Ovary (tissue), 9 donors: ENCODE data around the gene SLAMF1. TPM values are rescaled to one million over a fixed set of nuclear protein-coding genes. Genes with fewer than 3 reads are reported as not detected.

ENCODE experiments used
- DNase-seq, 5 donors: peaks; one replicate each; pipeline ENCODE4 v3.0.0-alpha.2; 2019 to 2020
- H3K27ac ChIP-seq, 2 donors: fragments of 200-600 bp; one replicate each; pipeline versions ENCODE4 v1.5.1 to v1.8.0; 2019 to 2022
- H3K27me3 ChIP-seq: fragments of 200-600 bp; one replicate; pipeline ENCODE4 v1.8.0; 2022
- H3K36me3 ChIP-seq: fragments of 200-600 bp; sonication (generic); one replicate; pipeline ENCODE4 v1.5.1; 2019
- H3K4me1 ChIP-seq: one replicate; pipeline ENCODE4 v1.8.1; 2013; ENCODE audit warnings: mild to moderate bottlenecking, moderate library complexity; ENCODE audit not compliant: insufficient read depth
- H3K4me3 ChIP-seq: fragments of 200-600 bp; sonication (generic); one replicate; pipeline ENCODE4 v1.5.1; 2017
- H3K9me3 ChIP-seq, 2 donors: fragments of 200-600 bp in 1 of 2; sonication (generic) in 1 of 2; one replicate each; pipeline versions ENCODE4 v1.5.1 to v1.8.1; 2013 to 2019; ENCODE audit warnings: mild to moderate bottlenecking in 1 of 2, moderate library complexity in 1 of 2
- EP300 ChIP-seq: sonication (generic); formaldehyde crosslinking; IDR thresholded peaks from one replicate; pipeline ENCODE4 v1.6.1; 2017; ENCODE audit warnings: antibody characterized with exemption
- POLR2A ChIP-seq: fragments of 450-650 bp; IDR thresholded peaks from one replicate; pipeline ENCODE4 v1.6.1; 2017; ENCODE audit warnings: antibody characterized with exemption, mild to moderate bottlenecking, moderate library complexity
- WGBS, 3 donors: extraction: QIAGEN DNeasy Blood & Tissue Kit in 1 of 3; methylation state at CpG; one replicate each; pipeline versions ENCODE4 v1.1.5 to v1.1.7; 2013 to 2017; 5-methylcytosine and 5-hydroxymethylcytosine counted together
- intact Hi-C, 4 donors: fragments of 100-400 bp; cut with DNase I; formaldehyde crosslinking; loops; one replicate each; pipeline versions ENCODE4 v1.11.0 to v1.15.1; 2022 to 2023
- polyA plus RNA-seq, 2 donors: library from polyadenylated mRNA; stranded (reverse); fragments of 200-250 nt in 1 of 2; fragments of 350-450 nt in 1 of 2; fragmentation: Illumina TruSeq in 1 of 2; extraction: RNeasy Lipid Tissue Mini Kit (QIAGEN cat#74804) in 1 of 2; gene quantifications; one replicate each; pipeline ENCODE4 v1.2.3, GENCODE V29; 2013 to 2014
- total RNA-seq, 7 donors: library from RNA; depleted of rRNA in 2 of 7; stranded (reverse); fragments of >200 nt in 2 of 7; fragmentation: NEBNext Ultra II Directional in 3 of 7; extraction: Animal tissue kit (Norgen Biotek cat#: 25700) in 3 of 7; gene quantifications; one replicate each; pipeline versions ENCODE4 v1.1.0 to v1.2.4, GENCODE V29; 2016 to 2023
- TF ChIP-seq, protein P1 (sequence below), 3 donors: fragments of 450-650 bp in 2 of 3; fragments of 200-600 bp in 1 of 3; IDR thresholded peaks; one replicate each; pipeline versions ENCODE4 v1.5.1 to v1.8.0; 2016 to 2022; ENCODE audit warnings: antibody characterized with exemption in 3 of 3, mild to moderate bottlenecking in 1 of 3
- donor health status: DM: no; HTN: no; CAD: no; lungs with moderate emphysema.
- donor health status: DM: no; HTN: no; CAD: no.
- donor health status: Bipolar disorder and iron deficiency.
- donor health status: DM: yes; HTN: yes; CAD: no.
- donor health status: DM: no; HTN: no; CAD: no.
- donor health status: DM: yes; HTN: yes; CAD: no.

SLAMF1 gene
- total and polyA plus RNA-seq, 9 donors, result 0.15 to 0.68 (median 0.27) TPM; not detected in 3

DNA sequence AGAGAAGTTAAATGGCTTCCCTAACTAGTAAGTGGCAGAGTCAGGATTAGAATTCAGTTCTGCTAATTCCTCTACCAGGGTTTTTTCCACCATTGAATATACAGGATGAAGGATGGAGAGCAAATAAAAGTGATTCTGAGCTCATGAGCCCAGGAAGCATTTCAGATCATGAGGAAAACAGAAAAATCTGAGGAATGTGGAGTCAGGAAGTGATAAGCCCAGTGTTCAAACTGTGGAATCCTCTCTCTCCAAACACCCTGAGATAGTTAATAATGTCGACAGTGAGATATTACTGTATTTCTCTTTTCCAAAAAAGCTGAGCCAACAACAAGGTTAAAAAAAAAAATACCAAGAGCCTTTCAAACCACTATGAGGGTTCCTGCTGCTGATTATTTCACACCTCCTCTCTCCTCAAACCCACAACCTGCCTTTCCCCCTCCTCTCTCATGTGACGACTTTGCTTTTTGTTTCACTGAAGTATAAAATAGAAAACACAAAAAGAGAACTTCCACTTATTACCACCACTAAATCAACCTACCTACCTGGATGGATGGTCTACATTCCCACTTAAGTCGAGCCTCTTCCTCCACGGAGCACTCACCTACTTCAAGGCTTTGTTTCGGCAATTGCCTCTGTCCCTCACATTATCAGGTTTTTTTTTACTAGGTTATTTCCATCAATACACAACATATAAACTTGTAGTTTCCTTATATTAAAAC lies 8.9 kb downstream of the SLAMF1 start:
- H3K36me3 ChIP-seq, result no peaks in the 10 kb centered on the region
- WGBS, 3 donors, result 42 to 50% (median 47%) methylated on average over 5 of the region's 5 CpGs
- no peaks in the 10 kb centered on the region for H3K9me3 ChIP-seq
- no peak for TF ChIP-seq POLR2A
- TF ChIP-seq EP300, result no peak
- TF ChIP-seq, protein P1, sequence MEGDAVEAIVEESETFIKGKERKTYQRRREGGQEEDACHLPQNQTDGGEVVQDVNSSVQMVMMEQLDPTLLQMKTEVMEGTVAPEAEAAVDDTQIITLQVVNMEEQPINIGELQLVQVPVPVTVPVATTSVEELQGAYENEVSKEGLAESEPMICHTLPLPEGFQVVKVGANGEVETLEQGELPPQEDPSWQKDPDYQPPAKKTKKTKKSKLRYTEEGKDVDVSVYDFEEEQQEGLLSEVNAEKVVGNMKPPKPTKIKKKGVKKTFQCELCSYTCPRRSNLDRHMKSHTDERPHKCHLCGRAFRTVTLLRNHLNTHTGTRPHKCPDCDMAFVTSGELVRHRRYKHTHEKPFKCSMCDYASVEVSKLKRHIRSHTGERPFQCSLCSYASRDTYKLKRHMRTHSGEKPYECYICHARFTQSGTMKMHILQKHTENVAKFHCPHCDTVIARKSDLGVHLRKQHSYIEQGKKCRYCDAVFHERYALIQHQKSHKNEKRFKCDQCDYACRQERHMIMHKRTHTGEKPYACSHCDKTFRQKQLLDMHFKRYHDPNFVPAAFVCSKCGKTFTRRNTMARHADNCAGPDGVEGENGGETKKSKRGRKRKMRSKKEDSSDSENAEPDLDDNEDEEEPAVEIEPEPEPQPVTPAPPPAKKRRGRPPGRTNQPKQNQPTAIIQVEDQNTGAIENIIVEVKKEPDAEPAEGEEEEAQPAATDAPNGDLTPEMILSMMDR (IDR thresholded peaks at IDR 0.05), result no peak
- no peaks in the 10 kb centered on the region for H3K27me3 ChIP-seq
- H3K27ac ChIP-seq, result no peak overlapping the region
- no peaks in the 10 kb centered on the region for H3K4me1 ChIP-seq
- DNase-seq, result no peak
- no peak overlapping the region for H3K4me3 ChIP-seq
- intact Hi-C loops, result no loop called here

DNA sequence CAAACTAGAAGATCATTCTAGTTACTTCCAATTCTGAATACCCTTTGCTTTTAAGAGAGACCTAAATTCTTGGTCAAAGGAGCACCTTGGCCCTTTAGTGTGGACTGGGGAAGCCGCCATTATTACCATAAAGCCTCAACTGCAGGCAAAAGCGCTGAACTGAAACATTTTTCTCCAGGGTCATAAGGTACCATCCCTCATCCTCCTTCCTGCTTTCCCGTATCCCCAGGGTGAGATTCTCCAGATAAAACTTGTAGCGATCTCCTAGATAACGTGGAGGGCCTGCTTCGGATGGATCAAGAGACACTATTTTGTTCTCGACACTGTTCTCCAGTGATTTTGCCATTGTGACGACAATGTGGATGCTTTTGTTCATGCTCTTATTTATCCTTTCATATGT lies 9.8 kb downstream of the SLAMF1 start:
- Histone ChIP-seq H3K36me3 (no peaks in the 10 kb centered on the region), H3K9me3 (no peaks in the 10 kb centered on the region), H3K27me3 (no peaks in the 10 kb centered on the region), H3K4me3 (no peak overlapping the region), H3K27ac (no peak overlapping the region), H3K4me1 (no peaks in the 10 kb centered on the region)
- TF ChIP-seq POLR2A (no peak), EP300 (no peak)
- TF ChIP-seq, protein P1 (IDR thresholded peaks at IDR 0.05), result no peak
- no peak for DNase-seq
- intact Hi-C loops, result no loop called here
- WGBS, 3 donors, result 94 to 97% (median 94%) methylated on average over 8 of the region's 8 CpGs

DNA sequence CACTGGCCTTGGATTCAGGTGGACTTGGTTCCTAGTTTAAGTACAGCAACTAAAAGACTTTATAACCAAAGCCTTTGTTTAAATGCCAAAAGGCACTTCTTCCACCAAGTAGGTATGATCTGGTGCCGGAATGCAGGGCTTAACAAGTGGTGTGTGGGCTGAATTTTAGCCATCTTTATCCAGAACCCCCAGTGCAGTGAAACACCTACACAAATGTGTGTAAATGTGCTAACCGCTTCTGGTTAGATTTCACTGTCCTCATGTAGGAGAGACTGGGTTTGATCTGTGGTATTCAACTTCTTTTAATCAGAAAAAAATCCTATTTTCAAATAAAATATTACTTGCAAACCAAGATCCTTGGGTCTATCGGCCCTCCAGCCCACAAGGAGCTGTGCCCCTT lies 10.3 kb downstream of the SLAMF1 start:
- WGBS, 3 donors, result 95 to 98% (median 97%) methylated on average over 3 of the region's 3 CpGs
- DNase-seq, result no peak

DNA sequence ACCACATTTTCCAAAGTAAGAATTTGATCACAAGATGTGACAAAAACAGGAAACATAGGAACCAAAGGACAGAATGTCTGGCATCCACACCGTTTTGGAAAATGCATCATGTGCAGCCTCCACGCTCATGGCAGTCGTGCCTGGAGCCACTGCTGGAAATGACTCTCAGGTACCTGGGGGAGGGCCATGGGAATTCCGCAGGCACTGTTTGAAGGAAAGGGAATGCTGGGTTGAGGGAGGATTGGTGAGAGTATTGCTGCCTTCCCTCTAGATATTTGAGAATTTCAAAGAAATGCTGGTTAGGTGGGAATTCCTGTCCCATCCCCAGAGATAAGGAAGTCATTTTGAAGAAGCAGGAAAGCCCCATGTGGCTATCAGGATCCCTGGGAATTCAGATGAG lies 10.8 kb downstream of the SLAMF1 start:
- Histone ChIP-seq H3K27me3 (no peaks in the 10 kb centered on the region), H3K27ac (no peak overlapping the region), H3K4me3 (no peak overlapping the region), H3K4me1 (no peaks in the 10 kb centered on the region), H3K36me3 (no peaks in the 10 kb centered on the region), H3K9me3 (no peaks in the 10 kb centered on the region)
- TF ChIP-seq EP300 (no peak), POLR2A (no peak)
- TF ChIP-seq, protein P1 (IDR thresholded peaks at IDR 0.05), result no peak
- 82 to 84% (median 82%) methylated on average over 4 of the region's 4 CpGs for WGBS, 3 donors
- intact Hi-C loops, result no loop called here
- no peak for DNase-seq

More for the DNA sequence above, 10.3 kb downstream of the SLAMF1 start:
- Histone ChIP-seq H3K27ac (no peak overlapping the region), H3K9me3 (no peaks in the 10 kb centered on the region), H3K36me3 (no peaks in the 10 kb centered on the region), H3K4me1 (no peaks in the 10 kb centered on the region), H3K27me3 (no peaks in the 10 kb centered on the region), H3K4me3 (no peak overlapping the region)
- intact Hi-C loops, result no loop called here
- TF ChIP-seq, protein P1 (IDR thresholded peaks at IDR 0.05), result no peak
- TF ChIP-seq EP300 (no peak), POLR2A (no peak)
